NCI-H2227 treated with DMSO at 0.1 percent for 48 hours (cell line): Measurements from ENCODE around the gene ANKS1A.

Experiments used
- DNase-seq: peaks from one replicate; lab custom pipeline; 2025; lab: John Stamatoyannopoulos, UW

ANKS1A gene

GRCh38 chr6:35041086-35041861, 152.2 kb downstream of the ANKS1A start:
- no peak for DNase-seq

- no peak for DNase-seq
Observed at GRCh38 chr6:35042031-35042815, 153.2 kb downstream of the ANKS1A start.

- no peak for DNase-seq
Observed at GRCh38 chr6:35043381-35044130, 154.5 kb downstream of the ANKS1A start.

GRCh38 chr6:35044145-35044745, 155.2 kb downstream of the ANKS1A start:
- DNase-seq = no peak

GRCh38 chr6:35044761-35045421, 155.8 kb downstream of the ANKS1A start:
- DNase-seq = no peak

- DNase-seq = no peak
Observed at GRCh38 chr6:35046103-35046502, 157.0 kb downstream of the ANKS1A start.

- no peak for DNase-seq
Observed at GRCh38 chr6:35046862-35047261, 157.8 kb downstream of the ANKS1A start.

- DNase-seq = no peak
Observed at GRCh38 chr6:35047265-35048011, 158.4 kb downstream of the ANKS1A start.

- peak; percentile 38 for DNase-seq
Observed at GRCh38 chr6:35048031-35048613, 159.1 kb downstream of the ANKS1A start.

GRCh38 chr6:35048631-35049083, 159.6 kb downstream of the ANKS1A start:
- DNase-seq = peak; percentile 31

GRCh38 chr6:35049156-35049735, 160.2 kb downstream of the ANKS1A start:
- no peak for DNase-seq

- peak; percentile 27 for DNase-seq
Observed at GRCh38 chr6:35049900-35050756, 161.1 kb downstream of the ANKS1A start.

- DNase-seq = no peak
Observed at GRCh38 chr6:35050757-35051330, 161.8 kb downstream of the ANKS1A start.

- no peak for DNase-seq
Observed at GRCh38 chr6:35051396-35051795, 162.3 kb downstream of the ANKS1A start.

- DNase-seq = no peak
Observed at GRCh38 chr6:35051997-35052583, 163.0 kb downstream of the ANKS1A start.

- peak; percentile 27 for DNase-seq
Observed at GRCh38 chr6:35052694-35053565, 163.9 kb downstream of the ANKS1A start.

- DNase-seq = no peak
Observed at GRCh38 chr6:35053701-35054100, 164.6 kb downstream of the ANKS1A start.
